NOMO-1 treated with DMSO at 0.1 percent for 48 hours (cell line): Measurements from ENCODE around the gene CCNB2.
"Not testable (repeated sequence)": the region's sequence is repeated elsewhere in the genome, so short reads cannot be mapped to it uniquely, and the experiment has no call there.

Source experiments
- DNase-seq: peaks from one replicate; lab custom pipeline; 2025; ENCODE audit not compliant: unreplicated experiment; lab: John Stamatoyannopoulos, UW

Gene CCNB2

GRCh38 chr15:59131969-59132562, 27.1 kb downstream of the CCNB2 start:
- no peak for DNase-seq

- DNase-seq = no peak
These were observed 29.0 kb downstream of the CCNB2 start for GRCh38 chr15:59133929-59134427.

- no peak for DNase-seq
These were observed 32.6 kb downstream of the CCNB2 start for GRCh38 chr15:59137566-59137965.

GRCh38 chr15:59138243-59138642, 33.3 kb downstream of the CCNB2 start:
- DNase-seq = peak; percentile 70

- no peak for DNase-seq
These were observed 35.7 kb downstream of the CCNB2 start for GRCh38 chr15:59140422-59141226.

- DNase-seq = no peak
These were observed 38.3 kb downstream of the CCNB2 start for GRCh38 chr15:59143281-59143680.

- not testable (repeated sequence) for DNase-seq
These were observed 39.6 kb downstream of the CCNB2 start for GRCh38 chr15:59144594-59144993.

- no peak for DNase-seq
These were observed 42.7 kb downstream of the CCNB2 start for GRCh38 chr15:59147666-59148065.

- no peak for DNase-seq
These were observed 43.3 kb downstream of the CCNB2 start for GRCh38 chr15:59148153-59148833.

- DNase-seq = no peak
These were observed 45.2 kb downstream of the CCNB2 start for GRCh38 chr15:59150185-59150584.

GRCh38 chr15:59152694-59153450, 47.9 kb downstream of the CCNB2 start:
- DNase-seq = no peak

GRCh38 chr15:59153466-59153865, 48.5 kb downstream of the CCNB2 start:
- no peak for DNase-seq

- DNase-seq = no peak
These were observed 49.3 kb downstream of the CCNB2 start for GRCh38 chr15:59154243-59154642.

GRCh38 chr15:59155431-59155830, 50.5 kb downstream of the CCNB2 start:
- no peak for DNase-seq

GRCh38 chr15:59157396-59157795, 52.5 kb downstream of the CCNB2 start:
- DNase-seq = no peak

GRCh38 chr15:59157840-59158700, 53.1 kb downstream of the CCNB2 start:
- no peak for DNase-seq

- DNase-seq = peak; percentile 35
These were observed 53.7 kb downstream of the CCNB2 start for GRCh38 chr15:59158701-59159034.

- peak; percentile 35 for DNase-seq
These were observed 54.3 kb downstream of the CCNB2 start for GRCh38 chr15:59159210-59159609.

GRCh38 chr15:59160880-59161593, 56.1 kb downstream of the CCNB2 start:
- no peak for DNase-seq

GRCh38 chr15:59162080-59162479, 57.1 kb downstream of the CCNB2 start:
- not testable (repeated sequence) for DNase-seq
